Iris pigment epithelial cell (primary cell): Measurements from ENCODE around the gene DGCR6L.
"Not testable (repeated sequence)": the region's sequence is repeated elsewhere in the genome, so short reads cannot be mapped to it uniquely, and the experiment has no call there.

Source experiments
- DNase-seq: peaks from one replicate; pipeline ENCODE4 v3.0.0-alpha.2; 2011; ENCODE audit warnings: low read depth

The DGCR6L gene

GRCh38 chr22:20308806-20309650 is 10.8 kb downstream of the DGCR6L start:
- not testable (repeated sequence) for DNase-seq

- DNase-seq: not testable (repeated sequence)
Observed at GRCh38 chr22:20307448-20308447, 12.1 kb downstream of the DGCR6L start.

DNA sequence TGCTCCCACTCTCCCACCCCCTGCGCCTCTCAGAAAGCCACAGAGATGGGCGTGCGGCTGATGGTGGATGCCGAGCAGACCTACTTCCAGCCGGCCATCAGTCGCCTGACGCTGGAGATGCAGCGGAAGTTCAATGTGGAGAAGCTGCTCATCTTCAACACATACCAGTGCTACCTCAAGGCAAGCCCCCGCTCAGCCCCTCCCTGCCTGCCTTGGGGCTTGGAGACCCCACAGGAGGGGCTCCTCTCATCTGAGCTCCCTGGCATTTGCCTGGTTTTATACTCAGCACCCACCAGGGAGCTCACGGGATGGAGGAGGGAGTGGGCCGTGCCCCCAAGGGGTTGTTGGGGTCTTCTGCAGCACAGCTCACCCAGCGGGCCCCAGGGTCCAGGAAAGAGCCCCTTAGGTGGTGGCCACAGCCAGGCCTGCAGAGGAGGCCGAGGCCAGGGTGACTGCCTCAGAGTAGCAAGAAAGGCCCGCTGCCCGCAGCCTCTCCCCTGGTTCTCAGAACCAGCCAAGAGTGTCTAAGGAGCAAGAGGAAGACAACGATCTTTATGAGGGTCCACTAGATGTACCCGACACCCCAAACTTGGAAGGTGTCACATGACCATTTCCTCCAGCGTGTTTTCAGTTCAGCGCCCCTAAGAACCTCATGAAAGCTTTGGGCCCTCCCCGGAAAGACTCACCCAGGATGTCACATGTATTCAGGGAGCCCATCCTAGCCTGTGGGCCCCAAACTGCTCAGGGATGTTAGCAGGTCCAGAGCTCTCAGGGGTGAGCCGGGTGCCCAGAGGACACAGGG is 13.0 kb downstream of the DGCR6L start:
- DNase-seq: not testable (repeated sequence)

DNA sequence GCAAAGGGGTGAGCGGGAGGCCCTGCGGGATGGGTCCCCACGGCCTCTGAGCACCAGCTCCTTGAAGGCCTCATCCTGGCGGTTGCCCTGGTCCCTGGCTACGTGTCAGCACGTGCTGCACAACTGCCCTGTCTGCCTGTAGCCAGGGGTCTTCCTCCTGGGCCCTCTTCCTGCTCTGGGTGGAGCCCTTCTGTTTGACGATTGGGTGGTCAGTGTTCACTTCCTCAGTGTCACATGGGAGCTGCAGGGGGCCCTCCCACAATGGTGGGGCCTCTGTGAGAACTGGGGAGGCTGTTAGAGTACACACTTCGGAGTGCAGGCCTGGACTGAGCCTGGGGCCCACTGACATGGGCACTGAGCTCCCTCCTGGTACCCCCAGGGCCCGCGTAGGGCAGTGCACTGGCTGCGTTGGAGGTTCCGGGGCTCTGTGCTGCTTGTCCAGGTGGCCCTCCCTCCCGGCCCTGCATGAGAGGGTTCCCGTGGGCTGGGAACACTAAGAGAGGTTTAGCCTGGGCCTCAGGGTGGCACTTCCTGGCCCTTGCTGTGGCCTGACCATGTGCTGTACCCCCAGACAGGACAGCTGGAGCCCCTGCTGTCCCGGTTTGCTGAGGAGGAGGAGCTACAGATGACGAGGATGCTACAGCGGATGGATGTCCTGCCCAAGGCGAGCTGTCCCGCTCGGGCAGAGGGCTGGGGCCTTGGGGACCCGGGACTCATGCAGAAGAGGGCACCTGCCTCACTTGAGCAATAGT is 13.8 kb downstream of the DGCR6L start:
- no peak for DNase-seq

GRCh38 chr22:20305230-20305893 is 14.5 kb downstream of the DGCR6L start:
- DNase-seq: not testable (repeated sequence)

- no peak for DNase-seq
Observed at GRCh38 chr22:20304646-20305045, 15.2 kb downstream of the DGCR6L start.

DNA sequence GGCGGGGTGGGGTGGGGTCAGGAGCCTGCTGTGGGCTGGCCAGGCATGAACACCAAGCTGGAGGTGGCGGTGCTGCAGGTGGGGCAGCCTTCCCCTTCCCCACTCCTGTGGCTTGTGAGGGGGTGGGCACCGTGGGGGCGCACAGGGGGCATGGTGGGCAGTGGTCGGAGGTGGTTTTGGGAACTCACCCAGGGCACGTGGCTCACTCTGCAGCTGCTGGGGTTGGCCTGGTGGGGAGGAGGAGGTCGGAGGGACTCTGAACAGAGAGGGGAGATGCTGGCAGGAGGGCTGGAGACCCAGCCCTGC is 16.7 kb downstream of the DGCR6L start:
- DNase-seq: not testable (repeated sequence)

DNA sequence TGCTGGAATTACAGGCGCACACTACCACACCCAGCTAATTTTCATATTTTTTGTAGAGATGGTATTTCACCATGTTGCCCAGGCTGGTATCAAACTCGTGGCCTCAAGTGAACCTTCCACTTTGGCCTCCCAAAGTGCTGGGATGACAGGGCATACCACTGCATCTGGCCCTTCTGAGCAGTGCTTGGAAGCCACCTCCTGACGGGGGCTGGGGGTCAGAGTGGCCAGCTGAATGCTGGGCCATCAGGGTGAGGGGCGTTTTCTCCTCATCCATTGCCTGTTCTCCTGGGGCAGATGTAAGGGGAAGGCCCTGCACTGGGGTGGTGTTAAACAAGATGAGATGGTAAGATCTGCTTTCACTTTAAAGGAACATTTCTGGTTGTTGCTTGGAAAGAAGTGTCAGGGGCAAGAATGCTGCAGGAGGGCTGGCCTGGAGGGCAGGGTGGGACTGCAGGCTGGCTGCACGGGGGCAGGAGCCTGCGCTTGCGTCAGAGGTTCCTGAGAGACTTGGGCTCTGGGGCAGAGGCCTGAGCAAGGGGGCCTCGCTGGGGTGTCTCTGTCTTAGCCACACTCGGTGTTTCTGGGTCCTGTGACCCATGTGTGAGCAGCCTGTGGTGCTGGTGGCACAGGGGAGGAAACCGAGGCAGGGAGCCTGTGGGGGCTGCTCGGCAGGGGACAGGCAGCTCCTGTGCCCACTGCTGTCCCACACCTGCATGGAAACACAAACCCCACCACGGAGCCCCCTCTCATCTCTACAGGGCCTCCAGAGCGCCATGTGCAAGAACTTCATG is 17.2 kb downstream of the DGCR6L start:
- DNase-seq: no peak

DNA sequence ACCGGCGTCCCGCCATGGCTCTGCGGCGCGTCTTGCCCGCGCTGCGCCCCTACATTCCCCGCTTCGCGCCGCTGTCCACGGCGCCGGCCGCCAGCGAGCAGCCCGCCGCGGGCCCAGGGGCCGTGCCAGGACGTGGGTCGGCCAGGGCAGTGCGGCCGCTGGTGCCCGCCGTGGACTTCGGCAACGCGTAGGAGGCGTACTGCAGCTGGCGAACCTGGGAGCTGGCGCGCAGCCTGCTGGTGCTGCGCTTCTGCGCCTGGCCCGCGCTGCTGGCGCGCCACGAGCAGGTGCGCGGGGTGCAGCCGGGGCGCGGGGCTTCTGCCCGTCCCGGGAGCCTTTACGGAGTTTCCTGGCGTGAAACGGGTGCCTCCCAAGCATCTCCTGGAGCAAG is 20.1 kb downstream of the DGCR6L start:
- DNase-seq: peak; percentile 34

GRCh38 chr22:20298803-20299745 is 20.8 kb downstream of the DGCR6L start:
- peak; percentile 83 for DNase-seq

DNA sequence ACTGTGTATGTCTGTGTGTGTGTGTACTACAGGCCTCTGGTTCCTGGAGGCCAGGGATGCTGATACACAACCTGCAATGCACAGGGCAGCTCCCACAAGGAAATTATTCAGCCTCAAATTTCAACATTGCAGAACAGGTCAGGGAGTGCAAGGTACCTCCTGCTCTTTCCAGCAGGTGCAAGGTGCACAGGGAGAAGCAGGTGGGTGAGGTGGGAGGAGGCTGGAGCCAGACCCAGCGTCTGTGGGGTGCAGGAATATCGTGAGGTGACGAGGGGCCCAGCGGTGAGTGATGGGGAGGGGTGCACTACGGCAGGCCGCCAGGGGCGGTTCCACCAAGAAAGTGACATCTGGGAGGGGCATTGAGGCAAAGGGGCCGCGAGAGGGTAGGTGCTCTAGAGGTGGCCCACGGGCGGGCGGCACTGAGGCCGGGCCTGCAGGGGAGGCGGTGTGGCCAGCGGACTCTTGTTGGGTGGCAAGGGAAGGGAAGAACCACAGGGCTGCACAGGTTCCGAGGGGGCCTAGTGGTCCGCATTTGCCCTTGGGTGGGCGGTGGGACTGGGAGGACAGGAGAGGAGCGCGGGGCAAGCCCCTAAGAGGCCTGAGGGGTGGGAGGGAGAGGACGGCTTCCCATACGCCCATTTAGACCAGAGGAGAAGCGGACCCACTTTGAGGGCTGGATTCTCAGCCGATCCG is 21.6 kb downstream of the DGCR6L start:
- DNase-seq: no peak

DNA sequence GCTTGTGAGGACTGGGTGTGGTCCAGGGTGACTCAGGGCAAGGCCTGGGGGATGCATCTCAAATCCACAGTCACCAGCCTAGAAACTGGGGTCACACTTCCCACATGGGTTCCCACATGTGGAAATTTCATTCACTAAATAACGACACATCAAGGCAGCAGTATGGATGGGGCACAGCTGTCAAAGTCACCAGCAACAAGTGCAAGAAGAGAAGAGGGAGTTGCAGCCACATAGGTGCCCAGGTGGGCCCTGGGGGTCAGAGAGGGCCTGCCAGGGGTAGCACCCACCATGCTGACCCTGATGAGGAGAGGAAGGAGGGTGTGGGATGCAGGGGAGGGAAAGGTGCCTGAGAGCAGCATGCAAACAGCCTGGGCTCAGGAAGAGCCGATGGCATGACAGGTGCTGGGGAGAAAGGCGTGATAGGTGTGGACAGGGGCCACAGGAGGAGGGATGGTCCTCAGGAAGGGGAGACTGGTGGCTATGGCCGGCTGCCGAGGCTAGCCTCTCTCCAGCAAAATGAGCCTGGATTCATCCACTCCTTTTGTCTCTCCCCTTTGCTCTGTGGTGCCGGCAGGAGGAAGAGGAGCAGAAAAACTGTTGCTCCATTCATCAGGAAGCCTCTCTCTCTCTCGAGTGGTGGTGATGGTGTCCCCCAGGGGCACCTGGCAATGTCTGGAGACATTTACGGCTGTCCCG is 22.3 kb downstream of the DGCR6L start:
- DNase-seq: no peak

DNA sequence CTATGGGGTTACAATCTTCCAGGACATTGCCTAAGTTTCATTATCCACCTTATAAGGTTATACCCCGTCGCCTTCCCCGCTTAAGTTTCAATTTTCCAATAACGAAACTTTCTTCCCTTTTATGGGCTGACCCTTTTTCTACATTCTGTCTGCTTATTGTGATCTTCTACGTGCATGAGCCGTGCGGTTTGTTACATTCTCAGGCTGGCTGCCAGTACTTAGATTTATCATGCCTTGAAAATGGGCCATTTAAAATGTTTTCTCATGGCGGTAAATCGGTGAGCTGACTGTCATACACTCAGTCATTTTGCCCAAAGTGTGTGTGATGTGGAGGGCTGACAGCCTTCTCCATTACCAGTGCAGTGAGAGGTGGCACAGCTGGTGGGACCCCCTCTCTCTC is 23.3 kb downstream of the DGCR6L start:
- no peak for DNase-seq

DNA sequence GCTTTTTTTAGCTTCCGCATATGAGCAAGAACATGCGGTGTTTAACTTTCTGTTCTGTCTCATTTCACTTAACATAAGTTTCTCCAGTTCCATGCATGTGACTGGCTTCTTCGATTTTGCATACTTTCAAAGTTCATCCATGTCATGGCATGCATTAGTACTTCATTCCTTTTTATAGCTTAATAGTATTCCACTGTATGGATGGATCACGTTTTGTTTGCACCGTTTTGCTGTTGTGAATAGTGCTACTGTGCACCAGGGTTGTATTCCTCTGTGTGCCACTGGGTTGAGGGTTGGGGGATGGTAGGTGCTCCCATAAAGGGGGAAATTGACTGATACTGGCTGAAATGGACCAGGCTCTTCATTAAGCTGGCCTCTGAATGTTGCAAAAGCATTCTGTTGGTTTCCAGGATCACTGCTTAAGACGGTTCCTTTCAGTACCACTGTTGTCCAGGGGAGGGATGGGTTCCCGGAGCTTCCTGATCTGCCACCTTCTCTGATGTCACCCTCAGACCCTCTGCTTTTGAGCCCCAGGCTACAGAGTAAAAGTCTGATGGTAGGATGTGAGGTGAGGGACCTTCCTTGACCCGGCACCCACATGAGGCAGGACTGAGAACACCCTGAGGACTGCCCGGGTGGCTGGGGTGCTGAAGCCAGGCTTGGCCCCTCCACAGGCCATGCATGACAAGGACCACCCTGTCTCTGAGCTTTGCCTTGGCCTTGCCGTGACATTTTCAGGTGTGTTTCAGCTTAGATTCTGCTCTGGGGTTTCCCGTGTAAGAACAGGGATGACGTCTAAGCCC is 24.4 kb downstream of the DGCR6L start:
- no peak for DNase-seq

DNA sequence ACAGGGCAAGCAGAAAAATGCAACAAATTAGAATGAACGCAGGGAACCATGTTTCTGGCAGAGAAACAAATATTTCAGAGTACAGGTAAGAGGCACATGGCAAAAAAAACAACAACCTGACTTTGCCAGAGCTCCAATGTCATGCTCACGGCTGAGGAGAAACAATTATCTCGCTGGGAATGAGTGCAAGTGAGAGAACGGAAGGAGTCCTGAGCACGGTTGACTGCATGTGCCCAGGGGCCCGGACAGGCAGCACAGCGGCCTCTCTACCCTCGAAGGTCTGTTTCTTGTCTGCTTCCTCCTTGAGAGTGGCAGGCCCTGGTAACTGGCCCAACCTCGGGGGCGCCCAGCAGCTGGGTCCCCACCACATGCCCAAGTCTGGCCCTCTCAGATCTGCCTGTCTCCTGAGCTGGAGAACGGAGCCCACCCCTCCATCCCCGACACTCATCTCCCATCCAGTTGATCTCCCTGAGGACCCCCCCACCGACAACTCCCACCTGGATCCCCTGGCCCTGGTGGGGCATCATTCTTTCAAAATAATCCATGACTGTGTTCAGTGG is 27.1 kb downstream of the DGCR6L start:
- no peak for DNase-seq

- no peak for DNase-seq
Observed at GRCh38 chr22:20292108-20292507, 27.8 kb downstream of the DGCR6L start.
